Keratinocyte (primary cell): ENCODE data around the gene DAZ4.
"Not testable (repeated sequence)": the region's sequence is repeated elsewhere in the genome, so short reads cannot be mapped to it uniquely, and the experiment has no call there.

Source experiments
- EZH2 ChIP-seq: IDR thresholded peaks from one replicate; pipeline ENCODE4 v1.6.1; 2012; ENCODE audit warnings: inconsistent platforms, mild to moderate bottlenecking, low read length, moderate library complexity
- TF ChIP-seq, protein P1 (sequence below), 3 experiments: IDR thresholded peaks in 1 of 3; conservative IDR thresholded peaks in 1 of 3; optimal IDR thresholded peaks in 1 of 3; 2 replicates in 2 of 3; 3 replicates in 1 of 3; pipeline versions ENCODE3 to v1.5.1; 2011; ENCODE audit warnings: low read length in 3 of 3, mild to moderate bottlenecking in 3 of 3, moderate library complexity in 2 of 3, control low read depth in 1 of 3, inconsistent platforms in 1 of 3; ENCODE audit not compliant: insufficient read depth in 2 of 3; ENCODE audit errors: extremely low read depth in 1 of 3

DNA sequence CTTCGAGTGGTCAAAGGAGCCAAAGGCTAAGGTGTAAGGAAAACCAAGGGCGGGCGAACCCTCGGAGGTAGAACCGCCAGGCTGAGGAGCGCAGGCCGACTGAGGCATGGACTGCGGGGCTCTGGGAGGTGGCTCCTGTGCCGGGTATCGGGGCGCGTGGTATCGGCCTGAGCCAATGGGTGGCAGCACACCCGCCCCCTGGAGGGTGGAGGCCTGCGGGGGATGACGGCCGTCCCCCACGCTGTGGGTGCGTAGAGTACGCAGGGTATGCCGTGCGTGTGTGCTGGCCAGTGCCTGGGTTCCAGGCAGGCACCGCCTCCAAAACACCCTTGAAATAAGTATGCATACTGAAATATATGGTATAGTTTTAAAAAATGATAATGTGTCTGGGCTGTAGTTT, 20.4 kb upstream of the DAZ4 start, which contains the start of gene DAZ3:
- TF ChIP-seq, protein P1, sequence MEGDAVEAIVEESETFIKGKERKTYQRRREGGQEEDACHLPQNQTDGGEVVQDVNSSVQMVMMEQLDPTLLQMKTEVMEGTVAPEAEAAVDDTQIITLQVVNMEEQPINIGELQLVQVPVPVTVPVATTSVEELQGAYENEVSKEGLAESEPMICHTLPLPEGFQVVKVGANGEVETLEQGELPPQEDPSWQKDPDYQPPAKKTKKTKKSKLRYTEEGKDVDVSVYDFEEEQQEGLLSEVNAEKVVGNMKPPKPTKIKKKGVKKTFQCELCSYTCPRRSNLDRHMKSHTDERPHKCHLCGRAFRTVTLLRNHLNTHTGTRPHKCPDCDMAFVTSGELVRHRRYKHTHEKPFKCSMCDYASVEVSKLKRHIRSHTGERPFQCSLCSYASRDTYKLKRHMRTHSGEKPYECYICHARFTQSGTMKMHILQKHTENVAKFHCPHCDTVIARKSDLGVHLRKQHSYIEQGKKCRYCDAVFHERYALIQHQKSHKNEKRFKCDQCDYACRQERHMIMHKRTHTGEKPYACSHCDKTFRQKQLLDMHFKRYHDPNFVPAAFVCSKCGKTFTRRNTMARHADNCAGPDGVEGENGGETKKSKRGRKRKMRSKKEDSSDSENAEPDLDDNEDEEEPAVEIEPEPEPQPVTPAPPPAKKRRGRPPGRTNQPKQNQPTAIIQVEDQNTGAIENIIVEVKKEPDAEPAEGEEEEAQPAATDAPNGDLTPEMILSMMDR (optimal IDR thresholded peaks at IDR 0.05 in 1 of 3, IDR thresholded peaks at IDR 0.05 in 1 of 3, conservative IDR thresholded peaks at IDR 0.05 in 1 of 3; ENCODE audit: extremely low read depth in 1 of 3, insufficient read depth in 2 of 3, low read length in 3 of 3): not testable (repeated sequence)
- not testable (repeated sequence) for TF ChIP-seq EZH2
